GM18526 (cell line): Measurements from ENCODE around the gene CACNA1F.

Experiments
- POLR2A ChIP-seq: IDR thresholded peaks from 3 replicates; pipeline ENCODE4 v1.6.1; 2011; ENCODE audit not compliant: insufficient read length; ENCODE audit errors: extremely low read depth

The CACNA1F gene

DNA sequence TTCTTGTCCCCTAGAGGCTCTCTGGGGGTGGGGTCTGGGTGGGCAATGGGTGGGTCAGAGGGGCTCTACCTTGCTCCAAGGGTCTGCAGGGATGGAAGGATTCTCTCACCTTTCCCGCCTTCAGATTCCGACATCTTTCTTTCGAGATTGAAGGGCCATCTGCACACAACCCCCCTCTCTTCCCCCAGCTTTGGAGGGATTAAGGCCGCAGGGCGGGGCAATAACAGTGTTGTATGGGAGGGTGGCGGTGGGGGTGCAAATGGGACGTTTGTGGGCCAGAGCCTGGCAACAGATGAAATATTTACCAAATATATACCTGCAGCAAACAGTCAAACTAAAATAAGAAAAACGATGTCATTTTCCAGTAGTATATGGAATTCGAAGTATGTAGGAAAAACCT, at the start of gene CACNA1F:
Gene CACNA1F (minus strand): TSS at position 165 of the 400 bp plus-strand sequence. CDS start 31 bp downstream, at position 134.
- TF ChIP-seq POLR2A, result no peak

DNA sequence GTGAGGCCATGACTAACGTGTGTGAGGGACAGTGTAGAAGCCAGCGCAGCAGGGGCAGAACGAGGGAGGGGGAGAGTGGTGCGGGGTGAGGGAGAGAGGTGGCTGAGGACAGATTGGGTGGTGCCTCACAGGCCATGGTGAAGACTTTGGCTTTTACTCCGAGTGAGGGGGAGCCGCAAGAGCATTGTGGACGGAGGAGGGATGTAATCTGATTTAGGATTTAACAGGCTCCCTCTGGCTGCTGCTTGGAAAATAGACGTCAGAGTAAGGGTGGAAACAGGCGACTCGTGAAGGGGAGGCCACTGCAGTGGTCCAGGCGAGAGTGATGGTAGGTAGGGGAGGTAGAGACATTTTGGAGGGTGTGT, 49.5 kb upstream of the CACNA1F start:
- no peak for TF ChIP-seq POLR2A

DNA sequence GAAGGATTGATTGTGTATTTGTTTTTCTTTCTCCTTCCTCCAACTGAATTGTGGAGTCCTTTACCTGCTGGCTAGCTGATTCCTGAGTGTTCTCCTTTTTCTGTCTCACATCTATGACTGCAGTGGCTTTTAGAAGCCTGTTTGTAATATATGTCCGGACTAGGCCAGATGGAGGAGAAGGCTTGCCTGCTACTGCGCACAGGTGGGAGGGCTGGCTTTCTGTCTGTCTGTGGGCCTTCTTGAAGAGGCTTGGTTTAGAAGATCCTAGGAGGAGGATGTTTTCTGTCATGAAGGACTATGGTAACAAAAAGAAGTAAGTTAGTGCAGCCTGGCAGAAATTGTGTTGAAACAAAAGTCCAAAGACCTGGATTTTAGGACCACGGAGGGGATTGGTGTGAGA, 44.9 kb upstream of the CACNA1F start:
- TF ChIP-seq POLR2A, result no peak

DNA sequence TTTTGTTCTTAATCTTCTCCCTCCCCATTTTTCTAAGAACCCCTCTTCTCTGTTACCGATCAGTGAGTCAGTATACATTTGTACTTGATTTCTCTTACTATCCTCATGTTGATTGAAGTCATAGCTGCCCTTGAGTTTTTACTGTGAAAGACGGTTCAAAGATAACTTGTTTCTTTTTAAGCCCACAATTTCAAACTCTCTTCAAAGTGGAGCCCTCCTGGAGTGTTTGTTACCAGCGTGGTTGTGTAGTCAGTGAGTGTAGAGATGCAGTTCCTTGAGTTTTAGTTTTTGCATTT, 44.3 kb upstream of the CACNA1F start:
- TF ChIP-seq POLR2A, result no peak

DNA sequence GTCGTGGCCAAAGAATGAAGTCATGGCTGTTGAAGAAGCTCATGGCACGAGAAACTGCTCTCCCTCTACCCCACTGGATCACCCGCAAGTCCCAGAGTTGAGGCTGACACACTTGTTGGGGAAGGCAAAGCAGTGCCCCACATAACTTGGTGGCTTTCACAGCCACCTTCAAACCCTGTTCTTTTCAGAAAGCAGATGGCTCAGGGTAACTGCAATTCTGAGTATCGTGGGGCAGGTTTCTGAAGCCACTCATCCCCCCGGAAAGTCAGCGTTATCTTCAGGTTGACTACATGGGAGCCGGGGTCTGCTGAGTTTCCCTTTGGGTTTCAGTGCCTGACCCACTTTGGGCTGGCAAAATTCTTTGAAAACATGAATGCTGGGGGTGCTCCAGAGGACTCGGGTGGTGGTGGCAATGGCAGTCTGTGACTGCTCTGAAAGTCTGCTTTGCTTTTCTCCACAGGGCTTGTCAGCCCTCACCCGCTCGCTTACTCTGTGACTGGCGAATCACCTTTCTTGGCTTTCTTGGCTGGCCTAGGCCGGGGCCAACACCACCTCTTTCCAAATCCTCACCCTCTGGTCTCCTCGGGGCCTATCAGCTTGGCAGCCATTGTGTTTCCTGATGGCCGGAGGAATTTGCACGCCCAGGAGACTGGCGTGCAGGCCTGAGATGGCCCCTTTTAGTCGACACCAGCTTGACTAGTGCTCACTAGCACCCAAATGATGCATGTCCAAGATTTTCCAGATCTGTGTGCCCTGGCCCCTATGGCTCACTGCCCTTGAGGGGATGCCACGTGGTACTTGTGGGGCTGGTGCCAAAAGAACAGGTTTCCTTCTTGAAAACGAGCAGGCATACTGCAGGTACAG, 43.8 kb upstream of the CACNA1F start:
- TF ChIP-seq POLR2A, result no peak

DNA sequence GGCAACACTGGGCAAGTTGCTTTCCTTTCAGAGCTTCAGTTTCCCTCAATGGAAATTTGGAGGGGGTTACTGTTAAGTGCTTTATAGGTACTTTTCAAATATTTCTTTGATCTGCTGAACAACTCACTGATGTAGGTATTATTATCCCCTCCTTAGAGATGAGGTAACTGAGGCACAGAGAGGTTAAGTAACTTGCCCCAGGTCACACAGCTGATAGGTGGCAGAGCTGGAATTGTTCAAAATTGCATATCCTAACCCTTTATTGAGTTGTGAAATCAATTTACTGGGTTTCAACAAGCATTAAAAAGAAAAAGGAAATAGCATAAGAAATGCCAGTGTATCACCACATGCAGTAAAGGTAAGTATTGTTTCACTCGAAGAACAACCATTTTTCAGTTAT, 43.1 kb upstream of the CACNA1F start:
- no peak for TF ChIP-seq POLR2A

DNA sequence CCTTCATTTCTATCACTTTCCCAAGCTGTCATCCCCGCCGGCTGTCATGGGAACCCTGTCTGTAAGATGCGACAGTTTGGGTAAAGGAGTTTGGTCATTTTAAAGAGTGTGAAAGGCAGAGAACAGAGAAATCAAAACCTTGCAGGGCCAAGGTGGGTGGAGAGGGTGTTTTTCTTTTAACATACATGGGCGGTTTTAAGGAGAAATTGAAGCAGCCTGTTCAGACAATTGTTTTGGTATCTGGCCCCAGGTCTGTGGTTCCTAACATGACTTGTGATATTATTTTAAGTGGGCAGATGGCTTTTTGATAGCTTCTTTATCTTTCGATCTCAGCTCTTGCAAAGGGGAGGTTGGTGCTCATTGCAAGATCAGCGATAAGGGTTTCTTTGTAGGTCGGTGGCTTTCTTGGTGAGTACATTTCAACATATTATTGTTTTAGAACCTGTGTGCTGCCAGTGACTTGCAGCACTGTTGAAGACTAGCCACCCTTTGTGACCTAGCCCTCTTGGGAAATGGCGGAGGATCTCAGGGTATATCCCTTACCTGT, 40.1 kb upstream of the CACNA1F start:
- no peak for TF ChIP-seq POLR2A

DNA sequence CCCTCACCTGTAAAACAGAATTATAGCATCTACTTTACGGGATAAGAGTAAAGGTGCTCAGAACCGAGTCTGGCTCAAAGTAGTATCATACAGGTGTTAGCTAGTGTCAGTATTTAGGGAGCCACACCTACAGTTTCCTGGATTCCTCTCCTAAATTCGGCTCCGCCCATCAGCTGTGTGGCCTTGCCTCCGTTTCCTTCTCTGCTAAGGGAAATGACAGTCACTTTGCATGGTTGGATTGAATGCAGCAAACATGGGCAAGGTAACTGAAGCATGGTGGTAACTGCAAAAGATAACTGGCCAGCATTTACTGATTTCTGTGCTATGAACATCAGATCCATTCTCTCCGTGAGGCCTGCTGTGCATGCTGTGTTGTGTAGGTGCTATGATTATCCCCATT, 39.3 kb upstream of the CACNA1F start:
- TF ChIP-seq POLR2A, result no peak

DNA sequence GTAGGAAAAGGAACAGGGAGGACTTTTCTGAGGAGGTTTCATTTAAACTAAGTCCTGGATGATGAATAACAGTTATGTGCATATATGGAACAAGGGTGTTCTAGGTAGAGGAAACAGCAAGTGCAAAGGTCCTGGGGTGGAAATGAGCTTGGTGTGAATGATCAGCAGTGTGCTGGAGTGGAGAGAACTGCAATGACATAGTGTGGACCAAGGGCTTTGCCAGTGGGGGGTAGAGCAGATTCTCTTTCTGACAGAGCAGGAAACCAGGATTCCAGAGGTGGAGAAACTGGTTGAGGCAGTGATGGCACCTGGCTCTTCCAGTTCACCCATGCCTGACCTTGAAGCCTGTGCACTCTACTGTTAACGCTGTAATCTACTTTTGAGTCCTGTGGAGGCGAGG, 38.2 kb upstream of the CACNA1F start:
- no peak for TF ChIP-seq POLR2A

DNA sequence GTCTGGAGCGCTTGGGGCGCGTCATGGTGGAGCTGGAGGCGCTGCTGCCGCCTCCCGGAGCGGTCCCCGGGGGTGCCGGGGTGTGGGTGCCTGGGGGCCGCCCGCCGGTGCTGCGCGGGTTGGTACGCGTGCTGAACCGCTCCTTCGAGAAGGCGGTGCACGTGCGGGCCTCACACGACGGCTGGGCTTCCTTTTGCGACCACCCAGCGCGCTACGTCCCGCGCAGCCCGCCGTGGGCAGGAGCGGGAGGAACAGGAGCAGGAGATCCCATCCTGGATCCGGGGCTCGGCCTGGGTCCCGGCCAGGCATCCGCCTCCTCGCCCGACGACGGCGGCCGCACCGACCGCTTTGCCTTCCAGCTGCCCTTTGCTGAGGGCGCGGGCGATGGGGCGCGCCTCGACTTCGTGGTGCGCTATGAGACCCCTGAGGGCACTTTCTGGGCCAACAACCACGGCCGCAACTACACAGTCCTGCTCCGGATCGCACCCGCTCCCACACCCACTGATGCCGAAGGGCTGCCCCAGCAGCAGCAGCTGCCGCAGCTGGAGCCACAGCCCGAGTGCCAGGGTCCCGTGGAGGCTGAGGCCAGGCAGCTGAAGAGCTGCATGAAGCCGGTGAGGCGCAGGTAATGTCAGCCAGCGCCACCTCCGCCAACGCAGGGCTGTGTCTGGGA, 37.2 kb upstream of the CACNA1F start:
- TF ChIP-seq POLR2A, result no peak

DNA sequence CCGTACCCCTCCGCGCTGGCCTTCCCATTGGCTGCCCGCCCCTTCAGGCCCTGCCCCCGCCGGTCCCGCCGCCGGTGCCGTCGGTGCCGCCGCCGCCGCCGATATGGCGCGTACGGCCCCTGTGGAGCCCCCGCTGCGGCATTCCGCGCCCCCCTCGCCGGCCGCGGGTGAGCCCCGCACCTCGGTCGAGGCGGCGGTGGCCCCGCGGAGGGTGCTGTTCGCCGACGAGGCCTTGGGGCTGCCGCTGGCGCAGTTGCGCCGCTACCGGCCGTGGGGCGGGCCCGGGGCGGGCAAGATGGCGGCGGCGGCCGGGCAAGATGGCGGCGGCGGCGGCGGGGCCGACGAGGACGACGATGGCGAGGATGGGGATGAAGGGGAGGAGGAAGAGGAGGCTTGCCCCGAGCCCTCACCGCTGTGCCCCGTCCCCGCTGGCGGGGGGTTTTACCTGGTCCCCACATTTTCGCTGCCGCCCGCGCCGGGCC, 36.7 kb upstream of the CACNA1F start, which contains the start of gene PPP1R3F:
Gene PPP1R3F (plus strand): TSS at position 27 of the 482 bp plus-strand sequence. CDS start 77 bp downstream, at position 104.
- peak; percentile 30 for TF ChIP-seq POLR2A

DNA sequence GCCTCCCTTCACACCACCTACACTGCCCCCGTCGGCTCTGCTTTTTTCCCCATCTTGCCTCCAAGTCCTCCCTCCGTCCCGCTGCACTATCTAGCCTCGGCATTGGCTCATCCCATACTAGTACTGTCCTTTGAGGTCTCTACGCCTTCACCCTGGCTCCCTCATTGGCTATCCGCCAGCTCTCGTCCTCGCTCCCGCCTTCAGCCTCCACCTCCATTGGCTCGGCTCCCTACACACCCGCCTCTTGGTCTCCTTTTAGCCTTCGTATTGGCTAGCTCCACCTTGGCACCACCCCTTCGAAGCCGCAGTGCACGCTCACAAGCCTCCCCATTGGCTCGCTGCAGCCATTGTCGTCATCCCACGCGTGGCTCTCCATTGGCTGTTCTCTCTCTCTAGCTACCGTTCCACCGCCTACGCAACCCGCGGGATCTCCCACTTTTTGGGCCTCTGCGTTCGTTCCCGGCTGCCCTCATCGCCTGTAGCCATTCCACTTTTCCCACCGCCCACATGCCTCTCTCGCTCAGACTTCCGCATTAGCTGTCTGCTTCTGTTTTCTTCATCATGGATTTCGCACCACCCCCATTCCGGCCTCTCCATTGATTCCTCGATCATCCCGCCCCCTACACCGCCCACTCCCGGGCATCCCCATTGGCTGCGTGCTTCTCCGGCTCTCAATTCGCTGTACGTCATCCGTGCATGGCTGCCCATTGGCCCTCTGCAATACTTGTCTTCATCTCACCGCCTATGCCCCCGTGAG, 36.0 kb upstream of the CACNA1F start:
- peak; percentile 69 for TF ChIP-seq POLR2A

DNA sequence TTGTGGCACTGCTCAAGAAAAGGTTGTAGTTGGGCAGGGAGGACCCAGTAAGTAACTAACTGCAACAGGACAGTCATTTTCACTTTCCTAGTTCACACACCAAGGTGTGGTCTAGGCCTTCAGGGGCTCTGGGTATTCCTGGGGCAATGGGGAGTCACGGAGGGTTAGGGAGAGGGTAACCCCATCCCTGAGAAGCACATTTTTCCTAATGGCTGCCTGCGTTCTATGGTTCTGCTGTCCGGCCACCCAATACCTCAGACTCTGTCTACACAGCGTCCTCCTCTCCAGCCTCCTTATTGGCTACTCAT, 35.5 kb upstream of the CACNA1F start:
- no peak for TF ChIP-seq POLR2A

DNA sequence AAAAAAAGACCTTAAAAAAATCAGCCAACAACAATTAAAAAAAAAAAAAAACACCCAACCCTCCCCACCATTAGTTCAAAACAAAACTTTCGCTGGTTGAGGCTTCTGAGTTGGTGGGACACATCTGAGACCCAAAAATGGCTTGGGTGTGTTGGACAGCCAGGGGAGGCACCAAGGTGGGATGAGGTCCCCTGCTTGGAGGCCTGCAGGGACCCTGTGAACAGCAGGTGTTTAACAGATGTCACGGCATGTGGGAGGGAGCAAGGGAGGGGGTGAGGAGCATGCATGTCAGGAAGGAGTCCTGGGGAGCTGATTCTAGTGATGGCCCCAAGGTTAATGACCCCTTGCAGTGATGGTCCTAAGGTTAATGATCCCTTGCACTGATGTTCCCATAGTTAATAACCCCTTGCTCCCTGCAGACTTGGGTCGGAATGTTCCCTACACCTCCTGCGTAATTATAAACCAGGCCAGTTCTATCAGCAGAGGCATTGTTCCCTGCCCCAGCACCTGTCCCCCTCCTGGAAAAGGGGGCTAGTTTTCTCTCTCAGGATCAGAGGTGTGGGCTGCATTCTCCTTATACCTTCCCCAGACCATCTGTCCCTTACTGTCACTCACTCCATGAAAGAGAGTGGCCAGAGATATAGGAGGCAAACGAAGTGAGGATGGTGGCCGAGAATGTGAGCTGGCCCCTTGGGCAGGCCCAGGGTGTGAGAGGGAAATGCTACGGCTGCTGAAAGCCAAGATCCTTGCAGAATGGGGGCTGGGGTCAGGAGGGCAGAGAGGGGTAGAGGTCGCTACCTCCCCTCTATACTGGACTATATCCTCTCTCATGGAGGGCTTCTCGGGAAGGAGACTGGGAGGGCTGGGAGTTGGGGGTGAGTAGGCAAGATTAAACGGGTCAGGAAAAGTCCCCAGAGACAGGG, 33.6 kb upstream of the CACNA1F start:
- no peak for TF ChIP-seq POLR2A

DNA sequence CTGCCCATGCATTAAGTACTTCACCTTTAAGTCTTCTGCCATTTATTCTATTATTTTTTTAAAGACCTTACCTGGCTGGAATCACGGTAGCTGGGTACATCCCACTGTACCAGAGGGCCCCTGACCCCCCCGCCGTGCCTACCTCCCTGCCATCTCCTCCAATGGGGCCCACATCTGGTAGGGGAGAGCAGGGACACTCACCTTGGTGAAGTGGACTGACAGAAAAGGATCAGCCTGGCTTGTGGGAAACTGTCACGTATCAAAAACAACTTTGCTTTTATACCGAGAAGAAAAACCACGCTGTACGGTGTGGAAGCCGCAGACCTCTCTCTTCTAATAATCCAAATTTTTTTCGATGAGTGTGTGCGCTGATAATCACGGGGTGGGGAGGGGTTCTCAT, 31.3 kb upstream of the CACNA1F start, which contains the start of gene FOXP3:
Gene FOXP3 (minus strand): TSS at position 251 of the 400 bp plus-strand sequence. CDS start 6,205 bp downstream, outside the sequence.
- no peak for TF ChIP-seq POLR2A
